ENCODE results near the gene CCL22.

CCL22 gene

GRCh38 chr16:57377080-57377841 is 18.7 kb downstream of the CCL22 start:
- DNase-seq: no peak

GRCh38 chr16:57379579-57379978 is 21.0 kb downstream of the CCL22 start:
- DNase-seq: no peak

GRCh38 chr16:57380671-57381462 is 22.3 kb downstream of the CCL22 start:
- DNase-seq: no peak

- DNase-seq: no peak
These were observed 23.4 kb downstream of the CCL22 start for GRCh38 chr16:57381791-57382534.

GRCh38 chr16:57382535-57383275 is 24.1 kb downstream of the CCL22 start:
- DNase-seq: no peak

- DNase-seq: no peak
These were observed 25.0 kb downstream of the CCL22 start for GRCh38 chr16:57383276-57384247.

- DNase-seq: no peak
These were observed 25.9 kb downstream of the CCL22 start for GRCh38 chr16:57384248-57385070.

GRCh38 chr16:57385083-57385482 is 26.5 kb downstream of the CCL22 start:
- no peak for DNase-seq

GRCh38 chr16:57386381-57386951 is 27.9 kb downstream of the CCL22 start:
- no peak for DNase-seq

GRCh38 chr16:57387598-57388354 is 29.2 kb downstream of the CCL22 start:
- no peak for DNase-seq

- DNase-seq: no peak
These were observed 29.9 kb downstream of the CCL22 start for GRCh38 chr16:57388359-57389086.

GRCh38 chr16:57389087-57389468 is 30.5 kb downstream of the CCL22 start:
- no peak for DNase-seq

- DNase-seq: no peak
These were observed 32.2 kb downstream of the CCL22 start for GRCh38 chr16:57390636-57391295.

- no peak for DNase-seq
These were observed 32.7 kb downstream of the CCL22 start for GRCh38 chr16:57391300-57391699.

- no peak for DNase-seq
These were observed 33.1 kb downstream of the CCL22 start for GRCh38 chr16:57391708-57392107.

- no peak for DNase-seq
These were observed 34.1 kb downstream of the CCL22 start for GRCh38 chr16:57392694-57393093.

GRCh38 chr16:57394444-57394843 is 35.9 kb downstream of the CCL22 start:
- no peak for DNase-seq

GRCh38 chr16:57395026-57395425 is 36.4 kb downstream of the CCL22 start:
- DNase-seq: no peak

All from NCI-H1694 treated with DMSO at 0.1 percent for 48 hours (cell line).